HG02610 (cell line): Measurements from ENCODE around the gene EOLA1.
"Not testable (repeated sequence)": the region's sequence is repeated elsewhere in the genome, so short reads cannot be mapped to it uniquely, and the experiment has no call there.

Source experiments
- ATAC-seq: cut with Tn5 transposase; IDR thresholded peaks from one replicate; pipeline ENCODE4 v1.9.1; 2021; ENCODE audit warnings: mild to moderate bottlenecking, moderate library complexity; ENCODE audit not compliant: unreplicated experiment

Gene EOLA1

DNA sequence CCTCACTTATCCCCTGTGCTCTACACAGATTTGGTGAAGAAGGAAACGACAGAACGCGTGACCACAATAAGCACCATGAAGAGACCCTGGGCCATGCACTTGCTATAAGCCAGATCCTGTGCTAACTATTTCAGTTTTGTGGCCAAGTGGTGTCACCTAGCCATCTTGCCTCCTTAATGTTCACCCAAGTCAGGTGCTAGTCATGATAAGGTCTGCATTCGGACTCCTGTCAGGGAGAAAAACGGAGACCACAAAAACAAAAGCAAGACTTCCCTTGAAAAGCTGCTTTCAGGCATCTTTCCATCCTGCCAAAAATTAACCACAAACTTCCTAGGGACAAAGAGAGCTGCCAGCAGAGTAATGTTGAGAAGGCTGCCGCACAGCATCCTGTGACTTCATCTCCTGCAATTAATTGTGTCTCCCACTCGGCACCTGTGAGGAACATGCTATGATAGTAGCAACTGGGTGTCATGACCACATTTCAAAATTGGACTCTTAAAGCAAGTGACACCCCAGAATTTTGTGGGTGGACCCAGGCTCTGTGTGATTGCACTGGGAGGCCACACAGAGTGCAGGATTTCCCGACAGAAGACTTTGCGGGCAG, 26.9 kb upstream of the EOLA1 start:
- ATAC-seq: no peak

GRCh38 chrX:149515954-149516602, 24.7 kb upstream of the EOLA1 start:
- no peak for ATAC-seq

GRCh38 chrX:149516604-149517003, 24.2 kb upstream of the EOLA1 start:
- ATAC-seq: no peak

GRCh38 chrX:149517308-149517707, 23.5 kb upstream of the EOLA1 start:
- ATAC-seq: no peak

- no peak for ATAC-seq
Measured at GRCh38 chrX:149518236-149518635, 22.6 kb upstream of the EOLA1 start.

DNA sequence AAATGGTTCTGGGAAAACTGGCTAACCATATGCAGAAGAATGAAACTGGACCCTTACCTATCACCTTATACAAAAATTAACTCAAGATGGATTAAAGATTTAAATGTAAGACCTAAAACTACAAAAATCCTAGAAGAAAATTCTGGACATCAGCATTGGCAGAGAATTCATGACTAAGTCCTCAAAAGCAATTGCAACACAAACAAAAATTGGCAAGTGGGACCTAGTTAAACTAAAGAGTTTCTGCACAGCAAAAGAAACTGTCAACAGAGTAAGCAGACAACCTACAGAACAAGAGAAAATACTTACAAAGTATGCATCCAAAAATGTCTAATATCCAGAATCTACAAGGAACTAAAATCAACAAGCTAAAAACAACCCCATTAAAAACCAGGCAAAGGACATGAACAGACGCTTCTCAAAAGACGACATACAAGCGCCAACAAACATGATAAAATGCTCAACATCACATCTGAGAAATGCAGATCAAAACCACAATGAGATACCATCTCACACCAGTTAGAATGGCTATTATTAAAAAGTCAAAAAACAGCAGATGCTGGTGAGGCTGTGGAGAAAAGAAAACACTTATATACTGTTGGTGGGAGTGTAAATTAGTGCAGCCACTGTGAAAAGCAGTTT, 20.1 kb upstream of the EOLA1 start:
- not testable (repeated sequence) for ATAC-seq

GRCh38 chrX:149521438-149521837, 19.4 kb upstream of the EOLA1 start:
- ATAC-seq: no peak

GRCh38 chrX:149522916-149523315, 17.9 kb upstream of the EOLA1 start:
- no peak for ATAC-seq

GRCh38 chrX:149525389-149525788, 15.4 kb upstream of the EOLA1 start:
- ATAC-seq: peak; percentile 96

DNA sequence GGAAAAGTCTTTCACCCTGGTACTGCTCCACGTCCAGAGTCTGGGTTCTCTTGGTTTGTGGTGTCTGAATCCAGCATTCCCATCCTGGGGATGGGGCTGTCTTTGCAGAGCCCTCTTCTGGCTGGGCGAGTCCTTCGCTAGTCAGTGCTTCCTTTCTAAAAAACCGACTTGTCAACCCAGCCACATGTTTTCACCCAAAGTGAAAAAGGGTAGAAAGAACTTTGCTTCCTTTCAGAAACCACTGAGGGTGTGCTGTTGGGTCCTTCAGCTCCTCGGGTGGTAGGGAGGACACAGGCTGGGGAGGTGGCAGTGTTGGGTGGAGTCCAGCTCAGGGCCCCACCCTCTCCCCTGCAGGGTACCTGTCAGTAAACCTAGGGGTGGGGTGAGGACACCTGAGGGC, 14.9 kb upstream of the EOLA1 start:
- ATAC-seq: peak; percentile 27

DNA sequence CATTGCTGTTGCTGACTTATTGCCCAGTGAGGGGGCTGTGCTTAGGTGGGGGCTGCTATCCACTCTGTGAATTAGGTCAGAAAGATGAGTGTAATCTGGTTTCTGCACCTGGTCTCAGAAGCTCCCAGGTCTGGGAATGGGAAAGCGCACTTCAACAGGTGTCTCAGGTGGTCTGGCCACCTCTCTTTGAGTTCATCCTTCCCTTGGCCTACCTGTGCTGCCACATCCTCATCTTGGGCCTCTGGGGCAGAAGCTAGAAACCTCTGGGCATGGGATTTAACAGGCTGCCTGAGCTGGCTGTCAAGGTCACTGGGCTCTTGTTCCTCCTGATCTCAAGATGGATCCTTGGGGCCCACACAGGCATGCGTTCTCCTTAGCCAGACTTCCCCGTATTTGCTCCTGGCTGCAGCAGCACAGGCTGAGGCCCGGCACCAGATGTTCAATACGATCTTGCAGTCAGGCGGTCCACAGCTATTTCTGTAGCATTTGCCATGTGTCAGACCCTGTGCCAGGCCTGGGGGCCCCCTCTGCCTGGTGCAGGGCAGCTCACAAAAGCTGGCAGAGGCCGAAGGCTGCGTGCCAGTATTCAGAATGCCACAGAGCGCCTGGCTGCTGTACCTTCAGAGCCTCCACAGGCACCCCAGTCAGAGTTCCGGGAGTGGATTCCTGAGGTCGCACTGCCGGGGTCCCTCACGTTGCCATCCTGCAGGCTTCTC, 14.3 kb upstream of the EOLA1 start:
- ATAC-seq: not testable (repeated sequence)

DNA sequence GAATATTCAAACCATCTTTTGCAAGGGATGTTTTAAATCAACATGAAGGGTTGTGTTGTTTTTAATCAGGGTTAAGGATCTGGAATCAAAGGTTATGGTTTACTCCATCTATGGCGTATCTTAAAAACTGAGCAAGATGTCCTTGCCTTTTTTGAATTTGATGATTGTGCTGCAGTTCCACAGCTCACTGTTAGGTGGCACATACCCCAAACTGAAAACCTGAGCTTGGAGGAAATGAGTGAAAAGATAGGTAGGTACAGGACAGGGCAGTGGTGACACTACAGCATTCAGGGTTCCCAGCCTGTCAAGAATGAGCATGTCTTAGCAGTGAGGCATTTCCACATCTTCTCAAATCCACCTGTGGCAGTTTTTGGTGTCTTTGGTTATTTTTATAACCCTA, 13.1 kb upstream of the EOLA1 start:
- peak; percentile 27 for ATAC-seq

DNA sequence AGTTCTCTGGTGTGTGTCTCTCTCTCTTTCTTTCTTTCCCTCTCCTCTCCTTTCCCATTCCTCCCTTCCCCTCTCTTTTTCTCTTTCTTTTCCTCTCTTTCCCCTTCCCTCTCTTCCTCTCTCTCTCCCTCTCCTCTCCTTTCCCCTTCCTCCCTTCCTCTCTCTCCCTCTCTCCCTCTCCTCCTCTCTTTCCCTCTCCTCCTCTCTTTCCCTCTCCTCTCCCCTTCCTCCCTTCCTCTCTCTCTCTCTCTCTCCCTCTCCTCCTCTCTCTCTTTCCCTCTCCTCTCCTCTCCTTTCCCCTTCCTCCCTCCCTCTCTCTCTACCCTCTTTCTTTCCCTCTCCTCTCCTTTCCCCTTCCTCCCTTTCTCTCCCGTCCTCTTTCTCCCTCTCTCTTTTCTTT, 12.4 kb upstream of the EOLA1 start:
- no peak for ATAC-seq

- ATAC-seq: peak; percentile 78
Measured at GRCh38 chrX:149531599-149531998, 9.2 kb upstream of the EOLA1 start.

GRCh38 chrX:149532868-149533267, 7.9 kb upstream of the EOLA1 start:
- not testable (repeated sequence) for ATAC-seq

- ATAC-seq: not testable (repeated sequence)
Measured at GRCh38 chrX:149533999-149534398, 6.8 kb upstream of the EOLA1 start.

DNA sequence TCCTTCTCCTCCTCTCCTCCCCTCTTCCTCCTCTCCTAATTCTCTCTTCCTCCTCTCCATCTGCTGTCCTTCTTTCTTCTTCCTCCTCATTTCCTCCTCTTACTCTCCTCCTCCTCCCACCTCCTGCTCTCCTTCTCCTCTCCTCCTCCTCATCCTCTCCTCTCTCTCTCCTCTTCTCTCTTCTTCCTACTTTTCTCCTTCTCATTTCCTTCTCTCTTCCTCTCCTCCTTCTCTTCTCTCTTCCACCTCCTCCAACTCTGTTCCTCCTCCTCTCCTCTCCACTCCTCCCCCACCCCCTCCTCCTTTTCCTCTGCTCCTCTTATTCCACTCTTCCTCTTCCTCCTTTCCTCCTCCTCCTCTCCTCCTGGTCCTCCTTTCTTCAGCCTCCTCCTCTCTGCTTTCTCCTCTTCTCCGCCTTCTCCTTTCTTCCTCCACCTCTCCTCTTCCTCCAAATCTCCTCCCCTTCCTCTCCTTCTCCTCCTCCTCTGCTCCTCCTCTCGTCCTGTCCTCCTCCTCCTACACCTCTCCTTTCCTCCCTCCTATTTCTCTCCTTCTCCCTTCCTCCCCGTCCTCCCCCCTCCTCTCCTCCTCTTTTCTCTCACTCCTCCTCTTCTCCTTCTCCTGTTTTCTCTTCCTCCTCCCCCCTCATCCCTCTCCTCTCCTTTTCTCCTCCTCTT, 5.7 kb upstream of the EOLA1 start:
- not testable (repeated sequence) for ATAC-seq

DNA sequence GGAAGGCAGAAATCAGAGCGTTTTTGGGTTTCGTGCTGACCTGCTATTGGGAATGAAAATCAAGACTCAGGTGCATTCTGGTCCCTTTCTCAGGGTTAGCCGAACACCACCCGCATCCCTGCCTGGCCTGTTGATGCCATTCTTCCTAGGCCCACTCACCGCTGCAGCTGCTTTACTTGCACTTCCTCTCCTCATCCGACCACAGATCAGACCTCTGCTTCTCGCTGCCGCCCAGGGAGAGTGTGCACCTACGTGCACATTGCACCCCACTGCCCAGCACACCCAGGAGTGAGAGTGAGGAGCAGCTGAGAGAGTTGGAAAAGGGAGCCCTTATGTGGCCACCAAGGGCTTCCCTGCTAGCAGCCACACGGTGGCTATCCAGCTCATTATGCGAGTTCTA, 3.3 kb upstream of the EOLA1 start:
- ATAC-seq: not testable (repeated sequence)

- peak; percentile 53 for ATAC-seq
Measured at GRCh38 chrX:149539283-149540130, 1.3 kb upstream of the EOLA1 start.

GRCh38 chrX:149540131-149540620, 636 bp upstream of the EOLA1 start:
- peak; percentile 18 for ATAC-seq
